ENCODE results near the gene LRRC28. TPM values are rescaled to one million over a fixed set of nuclear protein-coding genes. Genes with fewer than 3 reads are reported as not detected.

LRRC28 gene
- total RNA-seq, 2 experiments from 2014 or later = 14.0 to 16.1 TPM

- no peaks in the 10 kb centered on the region for H3K4me1 Mint-ChIP-seq (ENCODE audit: low read depth)
- intact Hi-C loops (cut with micrococcal nuclease) = no loop called here
- H3K27me3 Mint-ChIP-seq = no peaks in the 10 kb centered on the region
- no peak overlapping the region for H3K27ac Mint-ChIP-seq
- TF ChIP-seq, protein P1, sequence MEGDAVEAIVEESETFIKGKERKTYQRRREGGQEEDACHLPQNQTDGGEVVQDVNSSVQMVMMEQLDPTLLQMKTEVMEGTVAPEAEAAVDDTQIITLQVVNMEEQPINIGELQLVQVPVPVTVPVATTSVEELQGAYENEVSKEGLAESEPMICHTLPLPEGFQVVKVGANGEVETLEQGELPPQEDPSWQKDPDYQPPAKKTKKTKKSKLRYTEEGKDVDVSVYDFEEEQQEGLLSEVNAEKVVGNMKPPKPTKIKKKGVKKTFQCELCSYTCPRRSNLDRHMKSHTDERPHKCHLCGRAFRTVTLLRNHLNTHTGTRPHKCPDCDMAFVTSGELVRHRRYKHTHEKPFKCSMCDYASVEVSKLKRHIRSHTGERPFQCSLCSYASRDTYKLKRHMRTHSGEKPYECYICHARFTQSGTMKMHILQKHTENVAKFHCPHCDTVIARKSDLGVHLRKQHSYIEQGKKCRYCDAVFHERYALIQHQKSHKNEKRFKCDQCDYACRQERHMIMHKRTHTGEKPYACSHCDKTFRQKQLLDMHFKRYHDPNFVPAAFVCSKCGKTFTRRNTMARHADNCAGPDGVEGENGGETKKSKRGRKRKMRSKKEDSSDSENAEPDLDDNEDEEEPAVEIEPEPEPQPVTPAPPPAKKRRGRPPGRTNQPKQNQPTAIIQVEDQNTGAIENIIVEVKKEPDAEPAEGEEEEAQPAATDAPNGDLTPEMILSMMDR (IDR thresholded peaks at IDR 0.05) = no peak
- H3K9me3 Mint-ChIP-seq = no peaks in the 10 kb centered on the region
- DNase-seq (no peak), ATAC-seq (no peak)
- CTCF ChIA-PET = interaction anchor here (1.2 to 8.6 kb wide), 3 partner anchors 14 to 488 kb away, joined by 5 to 102 read pairs (median 7); no protein-coding TSS in a partner anchor
- no peak overlapping the region for H3K4me3 Mint-ChIP-seq
- H3K36me3 Mint-ChIP-seq (ENCODE audit: low read depth) = no peaks in the 10 kb centered on the region
- POLR2A ChIA-PET = interaction anchor here (0.7 to 0.8 kb wide), 2 partner anchors 162 to 844 kb away, joined by 3 read pairs; no protein-coding TSS in a partner anchor
These were observed 17.1 kb downstream of the LRRC28 start for GRCh38 chr15:99268431-99268830.

GRCh38 chr15:99273801-99274200, 22.5 kb downstream of the LRRC28 start:
- Mint-ChIP-seq H3K4me1 (ENCODE audit: low read depth) (peaks cover 3% of the 10 kb centered on the region), H3K27me3 (no peaks in the 10 kb centered on the region)
- TF ChIP-seq, protein P1 (IDR thresholded peaks at IDR 0.05) = no peak

DNA sequence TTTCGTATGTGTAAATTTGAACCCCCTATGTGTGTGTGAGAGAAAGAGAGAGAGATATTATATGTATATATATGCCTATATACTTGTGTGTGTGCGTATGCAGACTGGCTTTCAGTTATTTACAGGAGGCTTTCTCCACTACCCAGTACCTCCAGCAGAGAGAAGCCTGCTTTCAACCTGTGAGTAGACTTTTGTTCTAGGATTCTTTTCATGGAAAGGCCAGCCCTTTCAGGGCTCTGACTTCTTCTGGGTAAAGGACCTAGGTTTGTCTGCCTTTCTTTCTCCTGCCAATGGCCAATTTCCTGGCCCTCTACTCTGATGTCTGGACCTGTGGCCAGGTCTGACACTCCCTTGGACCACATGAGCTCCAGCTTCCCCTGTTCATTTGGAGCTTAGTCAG, 23.8 kb downstream of the LRRC28 start:
- Mint-ChIP-seq H3K27me3 (no peaks in the 10 kb centered on the region), H3K27ac (no peak overlapping the region), H3K9me3 (peaks cover 3% of the 10 kb centered on the region), H3K4me3 (no peak overlapping the region), H3K4me1 (ENCODE audit: low read depth) (peaks cover 15% of the 10 kb centered on the region), H3K36me3 (ENCODE audit: low read depth) (peaks cover 7% of the 10 kb centered on the region)
- TF ChIP-seq, protein P1 (IDR thresholded peaks at IDR 0.05) = no peak
- ChIA-PET CTCF (interaction anchor here (0.6 to 8.6 kb wide), 5 partner anchors 66 to 638 kb away, joined by 3 to 102 read pairs (median 3); no protein-coding TSS in a partner anchor), POLR2A (no interaction called here)
- intact Hi-C loops (cut with micrococcal nuclease) = no loop called here
- ATAC-seq = no peak
- no peak for DNase-seq

More at GRCh38 chr15:99273801-99274200, 22.5 kb downstream of the LRRC28 start:
- ChIA-PET CTCF (interaction anchor here (0.6 to 8.6 kb wide), 18 partner anchors 8 to 485 kb away, joined by 3 to 102 read pairs (median 9); no protein-coding TSS in a partner anchor), POLR2A (no interaction called here)
- Mint-ChIP-seq H3K4me3 (no peak overlapping the region), H3K36me3 (ENCODE audit: low read depth) (peaks cover 2% of the 10 kb centered on the region), H3K9me3 (no peaks in the 10 kb centered on the region), H3K27ac (no peak overlapping the region)
- no peak for DNase-seq
- ATAC-seq = no peak
- intact Hi-C loops (cut with micrococcal nuclease) = loop anchor here (2.0 kb wide), 1 partner anchor 431 kb away; no protein-coding TSS in a partner anchor

GRCh38 chr15:99275525-99276128, 24.3 kb downstream of the LRRC28 start:
- intact Hi-C loops (cut with micrococcal nuclease) = no loop called here
- POLR2A ChIA-PET = no interaction called here
- CTCF ChIA-PET = interaction anchor here (0.6 to 8.6 kb wide), 5 partner anchors 415 to 638 kb away, joined by 3 to 102 read pairs (median 4); no protein-coding TSS in a partner anchor
- H3K9me3 Mint-ChIP-seq = peaks cover 3% of the 10 kb centered on the region
- peaks cover 9% of the 10 kb centered on the region for H3K36me3 Mint-ChIP-seq (ENCODE audit: low read depth)
- H3K4me1 Mint-ChIP-seq (ENCODE audit: low read depth) = peaks cover 21% of the 10 kb centered on the region
- no peak overlapping the region for H3K27ac Mint-ChIP-seq
- no peak for DNase-seq
- H3K4me3 Mint-ChIP-seq = no peak overlapping the region
- no peaks in the 10 kb centered on the region for H3K27me3 Mint-ChIP-seq
- no peak for ATAC-seq
- TF ChIP-seq, protein P1 (IDR thresholded peaks at IDR 0.05) = no peak

GRCh38 chr15:99279290-99279689, 28.0 kb downstream of the LRRC28 start:
- ChIA-PET POLR2A (interaction anchor here (0.6 to 1.1 kb wide), 3 partner anchors 45 to 425 kb away, joined by 3 read pairs; no protein-coding TSS in a partner anchor), CTCF (interaction anchor here (1.6 to 1.9 kb wide), 2 partner anchors 425 to 477 kb away, joined by 7 to 10 read pairs; no protein-coding TSS in a partner anchor)
- Mint-ChIP-seq H3K4me3 (no peak overlapping the region), H3K36me3 (ENCODE audit: low read depth) (peaks cover 9% of the 10 kb centered on the region), H3K4me1 (ENCODE audit: low read depth) (peaks cover 37% of the 10 kb centered on the region), H3K27me3 (no peaks in the 10 kb centered on the region), H3K27ac (peak overlapping the region; percentile 68), H3K9me3 (peaks cover 3% of the 10 kb centered on the region)
- no peak for ATAC-seq
- no peak for DNase-seq
- intact Hi-C loops (cut with micrococcal nuclease) = no loop called here
- TF ChIP-seq, protein P1 (IDR thresholded peaks at IDR 0.05) = no peak

Data from activated CD8-positive, alpha-beta T cell treated with anti-CD3 and anti-CD28 coated beads for 36 hours (primary cell).